Activated naive CD8-positive, alpha-beta T cell treated with anti-CD3 and anti-CD28 coated beads, Interleukin-2, amount 10 ng/mL, durations not matched to agents 7 days and 5 days (primary cell): ENCODE results near the gene DCC. TPM values are rescaled to one million over a fixed set of nuclear protein-coding genes. Genes with fewer than 3 reads are reported as not detected.

Experiments used
- ATAC-seq: fragments of 150-1000 bp; cut with Tn5 transposase; one replicate; pipeline ENCODE4 v1.10.0; 2021; ENCODE audit warnings: low read depth, moderate library complexity
- POLR2A ChIA-PET: fragments of 350-600 bp; sonication (Branson Sonifier 250); formaldehyde crosslinking; loops from one replicate; lab custom pipeline; 2021; ENCODE audit warnings: antibody characterized with exemption; lab: Charles Lee
- DNase-seq: peaks from one replicate; pipeline ENCODE4 v3.0.0; 2021
- H3K27ac Mint-ChIP-seq: one replicate; pipeline ENCODE4 v1.8.0; 2022; ENCODE audit warnings: mild to moderate bottlenecking, mixed read lengths
- H3K27me3 Mint-ChIP-seq: one replicate; pipeline ENCODE4 v1.8.0; 2022; ENCODE audit warnings: mild to moderate bottlenecking, moderate library complexity, mixed read lengths
- H3K36me3 Mint-ChIP-seq: one replicate; pipeline ENCODE4 v1.8.0; 2021; ENCODE audit warnings: mild to moderate bottlenecking, mixed read lengths
- H3K4me1 Mint-ChIP-seq: one replicate; pipeline ENCODE4 v1.8.0; 2021; ENCODE audit warnings: mixed read lengths
- H3K4me3 Mint-ChIP-seq: one replicate; pipeline ENCODE4 v1.8.0; 2022; ENCODE audit warnings: mild to moderate bottlenecking, moderate library complexity, mixed read lengths
- H3K9me3 Mint-ChIP-seq: one replicate; pipeline ENCODE4 v1.8.0; 2021; ENCODE audit warnings: mixed read lengths
- total RNA-seq, 2 experiments: library from RNA; stranded (reverse); gene quantifications; one replicate each; pipeline ENCODE4 v1.2.3, GENCODE V29; 2021

The DCC gene
- total RNA-seq, 2 experiments from 2014 or later = not detected

GRCh38 chr18:53148123-53148522 lies 808.1 kb downstream of the DCC start:
- no peak for DNase-seq
- POLR2A ChIA-PET = no interaction called here
- Mint-ChIP-seq H3K27ac (no peak overlapping the region), H3K4me1 (no peaks in the 10 kb centered on the region), H3K36me3 (no peaks in the 10 kb centered on the region), H3K9me3 (no peaks in the 10 kb centered on the region), H3K27me3 (no peaks in the 10 kb centered on the region), H3K4me3 (no peak overlapping the region)
- ATAC-seq = no peak

- Mint-ChIP-seq H3K4me3 (no peak overlapping the region), H3K4me1 (no peaks in the 10 kb centered on the region), H3K36me3 (no peaks in the 10 kb centered on the region)
Observed at GRCh38 chr18:53152476-53152875, 812.5 kb downstream of the DCC start.

GRCh38 chr18:53153281-53153680 lies 813.3 kb downstream of the DCC start:
- peaks cover 2% of the 10 kb centered on the region for H3K9me3 Mint-ChIP-seq
- no peak overlapping the region for H3K4me3 Mint-ChIP-seq
- DNase-seq = no peak
- H3K27me3 Mint-ChIP-seq = no peaks in the 10 kb centered on the region
- H3K27ac Mint-ChIP-seq = no peak overlapping the region
- POLR2A ChIA-PET = no interaction called here
- no peaks in the 10 kb centered on the region for H3K4me1 Mint-ChIP-seq
- H3K36me3 Mint-ChIP-seq = no peaks in the 10 kb centered on the region
- no peak for ATAC-seq

More at GRCh38 chr18:53152476-53152875, 812.5 kb downstream of the DCC start:
- H3K9me3 Mint-ChIP-seq = peaks cover 2% of the 10 kb centered on the region
- H3K27ac Mint-ChIP-seq = no peak overlapping the region
- POLR2A ChIA-PET = no interaction called here
- DNase-seq = no peak
- no peak for ATAC-seq
- no peaks in the 10 kb centered on the region for H3K27me3 Mint-ChIP-seq

- no peaks in the 10 kb centered on the region for H3K4me1 Mint-ChIP-seq
- H3K9me3 Mint-ChIP-seq = peaks cover 2% of the 10 kb centered on the region
- DNase-seq (no peak), ATAC-seq (no peak)
- POLR2A ChIA-PET = no interaction called here
- H3K4me3 Mint-ChIP-seq = no peak overlapping the region
- H3K27me3 Mint-ChIP-seq = no peaks in the 10 kb centered on the region
- H3K36me3 Mint-ChIP-seq = no peaks in the 10 kb centered on the region
- H3K27ac Mint-ChIP-seq = no peak overlapping the region
Observed at GRCh38 chr18:53153800-53154199, 813.8 kb downstream of the DCC start.

- H3K27me3 Mint-ChIP-seq = no peaks in the 10 kb centered on the region
- H3K27ac Mint-ChIP-seq = no peak overlapping the region
- H3K4me3 Mint-ChIP-seq = no peak overlapping the region
- peaks cover 2% of the 10 kb centered on the region for H3K9me3 Mint-ChIP-seq
- DNase-seq (no peak), ATAC-seq (no peak)
- H3K4me1 Mint-ChIP-seq = no peaks in the 10 kb centered on the region
- POLR2A ChIA-PET = no interaction called here
- H3K36me3 Mint-ChIP-seq = no peaks in the 10 kb centered on the region
Observed at GRCh38 chr18:53165770-53166169, 825.8 kb downstream of the DCC start.

DNA sequence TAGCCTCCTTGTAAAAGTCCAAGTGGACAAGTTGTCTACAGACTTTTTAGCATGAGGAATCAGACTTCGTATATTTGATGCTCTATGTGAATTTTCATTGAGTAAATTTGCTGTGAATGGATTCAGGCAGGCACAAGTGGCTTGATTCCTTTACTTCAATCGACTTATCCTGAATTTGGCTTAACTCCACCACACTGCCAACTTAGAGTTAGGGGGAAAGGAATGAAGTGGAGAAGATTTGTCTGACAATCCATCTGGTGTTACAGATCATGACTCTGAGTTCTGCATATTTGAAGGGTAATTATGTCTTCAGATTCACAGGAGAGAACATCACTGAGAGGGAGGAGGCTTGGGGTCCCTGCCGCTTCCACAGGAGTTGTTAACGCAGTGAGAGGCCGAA lies 829.3 kb downstream of the DCC start:
- ATAC-seq (no peak), DNase-seq (no peak)
- Mint-ChIP-seq H3K36me3 (no peaks in the 10 kb centered on the region), H3K4me1 (no peaks in the 10 kb centered on the region), H3K9me3 (peaks cover 6% of the 10 kb centered on the region), H3K27me3 (no peaks in the 10 kb centered on the region), H3K4me3 (no peak overlapping the region), H3K27ac (no peak overlapping the region)
- POLR2A ChIA-PET = no interaction called here

- H3K9me3 Mint-ChIP-seq = no peaks in the 10 kb centered on the region
- no peak overlapping the region for H3K27ac Mint-ChIP-seq
- POLR2A ChIA-PET = no interaction called here
- H3K4me1 Mint-ChIP-seq = no peaks in the 10 kb centered on the region
- no peak for DNase-seq
- H3K4me3 Mint-ChIP-seq = no peak overlapping the region
- no peak for ATAC-seq
- H3K36me3 Mint-ChIP-seq = no peaks in the 10 kb centered on the region
- no peaks in the 10 kb centered on the region for H3K27me3 Mint-ChIP-seq
Observed at GRCh38 chr18:53191634-53192033, 851.6 kb downstream of the DCC start.

GRCh38 chr18:53193870-53194269 lies 853.9 kb downstream of the DCC start:
- Mint-ChIP-seq H3K4me1 (no peaks in the 10 kb centered on the region), H3K27ac (no peak overlapping the region), H3K36me3 (no peaks in the 10 kb centered on the region), H3K27me3 (no peaks in the 10 kb centered on the region), H3K9me3 (peaks cover 2% of the 10 kb centered on the region), H3K4me3 (no peak overlapping the region)
- ATAC-seq (no peak), DNase-seq (no peak)
- POLR2A ChIA-PET = no interaction called here

- H3K9me3 Mint-ChIP-seq = no peaks in the 10 kb centered on the region
- no peak overlapping the region for H3K27ac Mint-ChIP-seq
- no peak for DNase-seq
- H3K27me3 Mint-ChIP-seq = no peaks in the 10 kb centered on the region
- no peak overlapping the region for H3K4me3 Mint-ChIP-seq
- H3K36me3 Mint-ChIP-seq = no peaks in the 10 kb centered on the region
- POLR2A ChIA-PET = no interaction called here
- H3K4me1 Mint-ChIP-seq = no peaks in the 10 kb centered on the region
- no peak for ATAC-seq
Observed at GRCh38 chr18:53219853-53220252, 879.9 kb downstream of the DCC start.

DNA sequence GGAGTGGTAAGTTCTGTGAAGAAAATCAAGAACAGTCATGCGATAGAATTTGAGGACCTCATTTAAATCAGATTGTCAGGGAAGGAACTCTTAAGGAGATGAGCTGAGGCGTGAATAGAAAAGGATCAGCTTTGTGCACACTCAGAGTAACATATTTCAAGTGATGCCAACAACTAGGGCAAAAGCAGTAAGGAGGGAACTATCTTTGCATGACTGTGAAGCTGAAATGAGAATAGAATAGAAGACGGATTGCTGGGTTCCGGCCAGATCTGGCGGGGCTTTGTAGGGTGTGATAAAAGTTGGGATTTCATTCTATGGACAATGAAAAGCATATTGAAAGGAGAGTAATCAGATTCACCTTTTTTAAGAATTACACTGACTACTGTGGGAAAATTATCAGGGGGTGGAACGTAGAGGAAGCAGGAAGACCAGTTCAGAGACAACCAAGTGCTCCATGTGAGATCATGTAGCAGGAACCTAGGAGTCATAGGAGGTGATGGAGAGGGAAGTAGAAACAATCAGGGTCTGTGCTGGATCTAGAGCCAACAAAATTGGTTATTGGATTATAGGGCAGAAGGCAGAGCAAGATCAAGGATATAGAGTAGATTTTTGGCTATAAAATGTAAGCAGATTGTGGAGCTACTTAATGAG lies 884.3 kb downstream of the DCC start:
- POLR2A ChIA-PET = no interaction called here
- ATAC-seq = no peak
- no peaks in the 10 kb centered on the region for H3K27me3 Mint-ChIP-seq
- H3K27ac Mint-ChIP-seq = no peak overlapping the region
- no peaks in the 10 kb centered on the region for H3K9me3 Mint-ChIP-seq
- no peaks in the 10 kb centered on the region for H3K36me3 Mint-ChIP-seq
- no peak for DNase-seq
- no peak overlapping the region for H3K4me3 Mint-ChIP-seq
- H3K4me1 Mint-ChIP-seq = no peaks in the 10 kb centered on the region

- H3K27ac Mint-ChIP-seq = no peak overlapping the region
- no peaks in the 10 kb centered on the region for H3K27me3 Mint-ChIP-seq
- POLR2A ChIA-PET = no interaction called here
- H3K4me1 Mint-ChIP-seq = no peaks in the 10 kb centered on the region
- ATAC-seq = no peak
- H3K4me3 Mint-ChIP-seq = no peak overlapping the region
- DNase-seq = no peak
- H3K36me3 Mint-ChIP-seq = no peaks in the 10 kb centered on the region
- no peaks in the 10 kb centered on the region for H3K9me3 Mint-ChIP-seq
Observed at GRCh38 chr18:53225567-53226325, 885.7 kb downstream of the DCC start.

- no peak overlapping the region for H3K27ac Mint-ChIP-seq
Observed at GRCh38 chr18:53234610-53235009, 894.6 kb downstream of the DCC start.

DNA sequence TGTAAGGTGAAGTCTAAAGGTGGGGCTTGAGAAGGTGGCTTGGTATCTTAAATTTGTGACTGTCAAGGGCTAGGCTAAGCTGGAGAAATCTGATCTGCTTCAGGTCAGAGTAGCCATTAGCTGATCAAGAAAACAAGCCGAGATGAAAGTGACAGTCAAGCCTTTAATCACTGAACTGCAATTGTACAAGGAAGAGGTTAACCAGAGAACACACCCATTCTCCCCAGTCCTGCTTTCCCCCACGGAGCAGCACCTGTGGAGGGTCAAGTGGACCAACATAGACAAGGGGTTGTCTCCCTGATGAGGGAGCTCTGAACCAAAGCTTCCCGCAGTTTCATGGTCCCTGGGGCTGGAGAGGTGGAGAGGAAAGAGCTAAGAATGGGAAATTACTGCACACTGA lies 901.2 kb downstream of the DCC start:
- H3K27me3 Mint-ChIP-seq = no peaks in the 10 kb centered on the region
- ATAC-seq (no peak), DNase-seq (no peak)
- H3K36me3 Mint-ChIP-seq = no peaks in the 10 kb centered on the region
- H3K9me3 Mint-ChIP-seq = peaks cover 6% of the 10 kb centered on the region
- no peaks in the 10 kb centered on the region for H3K4me1 Mint-ChIP-seq
- no peak overlapping the region for H3K27ac Mint-ChIP-seq
- POLR2A ChIA-PET = no interaction called here
- no peak overlapping the region for H3K4me3 Mint-ChIP-seq

More at GRCh38 chr18:53234610-53235009, 894.6 kb downstream of the DCC start:
- Mint-ChIP-seq H3K4me1 (no peaks in the 10 kb centered on the region), H3K27me3 (no peaks in the 10 kb centered on the region), H3K9me3 (peaks cover 1% of the 10 kb centered on the region), H3K4me3 (no peak overlapping the region), H3K36me3 (no peaks in the 10 kb centered on the region)
- ATAC-seq (no peak), DNase-seq (no peak)
- POLR2A ChIA-PET = no interaction called here

- Mint-ChIP-seq H3K9me3 (peaks cover 8% of the 10 kb centered on the region), H3K27me3 (no peaks in the 10 kb centered on the region), H3K4me3 (no peak overlapping the region), H3K4me1 (no peaks in the 10 kb centered on the region), H3K27ac (no peak overlapping the region), H3K36me3 (no peaks in the 10 kb centered on the region)
- POLR2A ChIA-PET = no interaction called here
- DNase-seq = no peak
- no peak for ATAC-seq
Observed at GRCh38 chr18:53253789-53254188, 913.8 kb downstream of the DCC start.
